HG02884 (cell line): Measurements from ENCODE around the gene AKAP6.

Source experiments
- ATAC-seq: cut with Tn5 transposase; IDR thresholded peaks from one replicate; pipeline ENCODE4 v1.9.1; 2021; ENCODE audit warnings: mild to moderate bottlenecking, moderate library complexity; ENCODE audit not compliant: unreplicated experiment

Gene AKAP6

GRCh38 chr14:32329146-32329545, at the start of gene AKAP6:
Gene AKAP6 (plus strand): TSS chr14:32329298. CDS start chr14:32433494, 104,196 bp downstream.
- ATAC-seq, result no peak

DNA sequence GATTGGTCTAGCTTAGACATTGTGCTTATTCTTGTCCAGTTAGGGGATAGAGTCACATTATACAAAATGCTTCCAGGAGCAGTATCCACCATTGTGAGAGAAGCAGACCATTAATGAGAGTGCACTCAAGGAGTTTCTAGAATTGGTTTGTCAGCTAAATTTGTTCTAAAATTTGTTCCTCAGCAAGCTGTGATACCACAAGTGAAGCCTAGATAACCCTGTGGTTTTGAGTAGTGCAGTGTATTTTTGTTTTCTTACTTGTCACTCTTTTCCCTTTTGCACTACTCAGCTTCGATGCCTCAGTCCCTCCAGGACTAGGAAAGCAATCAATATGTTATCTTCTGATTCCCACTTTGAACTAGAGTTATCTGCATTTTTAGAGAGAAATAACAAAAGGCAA, 42.5 kb upstream of the AKAP6 start:
- no peak for ATAC-seq

DNA sequence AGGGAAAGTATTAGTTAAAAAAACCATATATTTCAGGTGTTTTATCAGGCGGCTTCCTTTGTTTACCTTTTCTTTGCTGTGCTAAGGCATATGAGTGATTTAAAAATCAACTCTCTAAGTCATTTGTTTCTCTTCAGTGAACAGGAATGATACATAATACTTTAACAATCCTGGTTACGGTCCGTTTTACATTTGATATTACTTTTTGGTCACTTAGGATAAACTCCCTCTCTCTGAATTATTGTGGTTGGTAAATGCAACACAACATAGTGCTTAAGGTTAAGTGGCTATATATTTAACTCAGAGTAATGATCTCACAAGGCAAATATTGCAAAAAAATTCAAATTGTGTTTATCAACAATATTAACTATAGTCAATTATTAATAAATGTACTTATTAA, 32.7 kb upstream of the AKAP6 start:
- ATAC-seq, result no peak

- ATAC-seq, result no peak
Observed at GRCh38 chr14:32298346-32298745, 30.8 kb upstream of the AKAP6 start.

DNA sequence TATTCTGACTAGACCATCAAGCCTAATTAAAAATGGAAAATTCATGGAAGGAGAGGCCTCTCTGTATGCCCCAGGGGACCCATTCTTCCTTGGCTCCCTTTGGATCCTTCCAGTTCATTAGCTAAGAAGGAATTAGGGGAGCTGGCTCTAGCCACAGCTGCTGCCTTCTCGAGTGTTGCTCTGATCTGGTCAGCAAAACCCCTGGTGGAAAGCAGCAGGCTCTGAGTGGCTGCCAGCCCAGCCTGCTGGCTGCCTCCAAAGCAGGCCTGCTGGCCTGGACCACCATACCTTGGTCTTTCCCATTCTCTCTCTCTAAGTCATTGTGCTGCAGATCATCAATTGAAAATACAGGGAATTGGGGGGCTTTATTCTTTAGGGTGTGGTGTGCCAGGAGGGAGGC, 29.0 kb upstream of the AKAP6 start:
- ATAC-seq, result no peak

DNA sequence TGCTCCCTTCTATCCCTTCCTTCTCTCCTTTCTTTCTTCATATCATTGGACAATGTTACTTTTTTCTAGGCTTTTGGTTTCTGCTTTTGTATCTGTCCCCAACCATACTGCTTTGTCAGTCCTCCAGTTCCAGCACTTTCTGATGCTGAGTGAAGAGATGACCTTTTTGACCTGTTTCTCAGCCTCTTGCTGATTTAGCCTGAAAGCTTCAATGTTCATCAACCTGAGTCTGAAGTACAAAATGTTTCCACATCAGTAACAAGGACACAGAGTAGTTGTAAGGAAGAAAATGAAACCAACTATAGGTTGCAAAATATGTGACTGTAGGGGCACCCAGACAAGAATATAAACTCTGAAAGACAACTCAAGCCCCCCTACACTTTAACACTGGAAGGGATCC, 25.2 kb upstream of the AKAP6 start:
- ATAC-seq, result no peak

DNA sequence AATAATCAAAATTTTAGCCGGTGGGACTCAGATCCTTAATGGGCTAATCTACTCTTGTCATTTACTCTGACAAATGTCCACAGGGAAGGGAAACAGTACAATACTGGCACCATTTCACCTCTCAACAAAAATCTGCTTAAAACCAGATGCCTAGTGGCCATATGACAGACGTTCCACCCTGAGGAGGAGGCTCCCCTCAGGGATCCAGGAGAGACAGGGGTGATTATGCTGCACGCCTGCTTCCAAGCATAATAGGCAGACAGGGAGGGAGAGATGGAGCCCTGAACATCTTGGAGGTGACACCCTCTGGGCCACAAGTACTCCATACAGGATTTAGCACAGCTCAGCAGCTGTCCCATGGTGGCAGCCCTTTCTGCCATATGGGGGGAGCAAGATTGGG, 24.8 kb upstream of the AKAP6 start:
- no peak for ATAC-seq

- no peak for ATAC-seq
Observed at GRCh38 chr14:32306549-32306948, 22.5 kb upstream of the AKAP6 start.

- ATAC-seq, result no peak
Observed at GRCh38 chr14:32307881-32308582, 21.1 kb upstream of the AKAP6 start.

- ATAC-seq, result no peak
Observed at GRCh38 chr14:32310876-32311275, 18.2 kb upstream of the AKAP6 start.

GRCh38 chr14:32311294-32312009, 17.6 kb upstream of the AKAP6 start:
- ATAC-seq, result no peak

DNA sequence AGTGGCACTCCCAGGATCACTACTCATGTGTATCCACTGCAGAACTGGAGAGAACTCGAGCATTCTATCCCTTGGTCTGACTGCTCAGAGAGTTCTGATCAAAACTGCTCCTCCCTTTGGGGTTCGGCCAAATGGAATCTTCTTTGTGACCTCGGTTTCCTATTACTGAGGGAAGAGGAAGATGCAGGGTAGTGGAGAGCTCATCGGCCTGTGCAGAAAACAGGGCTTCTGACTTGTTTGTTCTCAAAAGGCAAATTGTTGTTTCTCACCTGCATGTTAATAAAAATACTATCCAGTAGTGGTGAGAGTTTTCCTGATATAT, 17.1 kb upstream of the AKAP6 start:
- ATAC-seq, result no peak

GRCh38 chr14:32313844-32314376, 15.2 kb upstream of the AKAP6 start:
- ATAC-seq, result no peak

DNA sequence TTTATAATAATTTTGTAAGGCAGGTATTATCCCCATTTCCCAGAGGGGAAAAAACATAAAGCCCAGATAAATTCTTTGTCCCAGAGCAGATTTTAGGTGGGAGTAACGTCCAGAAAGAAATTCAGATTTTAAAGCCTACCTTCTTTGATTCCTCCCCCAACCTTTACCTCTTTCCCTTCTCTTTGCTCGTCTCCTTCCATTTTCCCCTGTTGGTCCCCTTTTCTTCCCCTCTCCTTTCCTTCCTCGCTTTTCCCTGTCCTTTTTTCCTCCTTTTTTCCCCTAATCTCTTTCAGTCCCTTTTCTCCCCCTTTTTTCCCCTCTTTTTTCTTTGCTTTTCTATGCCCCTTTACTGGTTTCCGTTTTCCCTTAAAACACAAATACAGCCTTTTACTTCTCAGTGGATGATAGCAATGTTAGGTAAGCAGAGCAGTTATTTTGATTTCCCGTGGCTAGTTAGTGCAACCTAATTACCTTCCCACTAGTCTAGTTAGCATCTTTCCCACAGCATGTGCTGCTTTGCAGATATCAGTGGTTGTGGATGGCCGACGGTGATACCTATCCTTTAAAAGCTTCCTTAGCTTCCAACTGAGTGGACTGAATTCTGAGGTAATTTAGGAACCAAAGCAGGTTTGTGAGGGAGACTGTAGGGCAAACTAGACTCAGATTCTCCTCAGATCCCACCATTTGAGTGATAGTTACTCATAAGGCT, 10.9 kb upstream of the AKAP6 start:
- ATAC-seq, result no peak

- ATAC-seq, result no peak
Observed at GRCh38 chr14:32319368-32320049, 9.6 kb upstream of the AKAP6 start.

DNA sequence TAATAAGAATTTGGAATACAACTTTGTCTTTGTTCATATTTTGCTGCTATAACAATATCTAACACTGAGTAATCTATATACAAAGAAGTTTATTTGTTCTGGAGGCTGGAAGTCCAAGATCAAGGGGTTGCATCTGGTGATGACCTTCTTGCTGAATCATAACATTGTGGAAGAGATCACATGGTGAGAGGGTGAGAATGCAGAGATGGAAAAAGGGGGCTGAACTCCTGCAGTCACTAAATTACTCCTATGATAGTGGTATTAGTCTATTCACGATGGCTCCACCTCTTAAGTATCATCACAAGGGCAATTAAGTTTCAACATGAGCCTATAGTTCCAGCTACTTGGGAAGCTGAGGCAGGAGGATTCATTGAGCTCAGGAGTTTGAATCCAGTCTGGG, 4.5 kb upstream of the AKAP6 start:
- ATAC-seq, result no peak

DNA sequence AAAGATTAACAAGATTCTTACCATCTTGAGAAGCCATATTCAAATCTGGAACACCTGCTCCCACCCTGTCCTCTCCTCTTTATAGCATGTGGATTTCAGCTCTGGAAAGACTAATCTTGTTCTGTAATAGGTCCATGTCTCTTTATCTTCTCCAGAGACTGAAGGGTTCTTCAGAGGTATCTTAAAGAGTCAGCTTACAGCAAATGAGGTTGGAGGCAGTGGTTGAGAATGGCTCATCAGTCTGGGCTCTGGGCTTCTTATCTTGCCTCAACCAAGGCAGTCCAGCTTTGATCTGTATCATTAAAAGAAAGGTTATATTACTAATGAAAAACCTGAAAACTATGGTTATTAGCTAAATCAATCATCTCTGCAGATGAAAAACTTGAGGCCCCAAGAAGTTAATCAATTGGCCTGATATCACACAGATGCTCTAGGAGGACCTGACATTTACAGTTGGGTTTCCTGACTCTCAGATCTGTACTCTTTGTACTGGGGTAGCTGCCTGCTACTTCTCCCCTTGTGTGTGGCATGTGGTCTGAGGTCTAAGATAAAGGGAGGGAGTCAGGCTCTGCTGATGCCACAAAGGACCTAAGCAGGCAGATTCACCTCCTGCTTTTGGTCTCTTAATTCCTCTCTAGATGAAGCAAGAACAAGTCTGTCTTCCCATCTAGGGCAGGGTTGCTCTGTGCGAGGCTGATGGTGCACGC, 1.7 kb upstream of the AKAP6 start:
- ATAC-seq, result no peak

- ATAC-seq, result no peak
Observed at GRCh38 chr14:32329690-32330285, 690 bp downstream of the AKAP6 start.

GRCh38 chr14:32330351-32331111, 1.4 kb downstream of the AKAP6 start:
- no peak for ATAC-seq

GRCh38 chr14:32331206-32331605, 2.1 kb downstream of the AKAP6 start:
- ATAC-seq, result no peak
